K562 (cell line): ENCODE measurements around the gene RND1. TPM values are rescaled to one million over a fixed set of nuclear protein-coding genes. Genes with fewer than 3 reads are reported as not detected.

Source experiments
- BRCA1 ChIP-seq, 2 experiments: fragments of 450-650 bp in 1 of 2; sonication (generic) in 1 of 2; formaldehyde crosslinking in 1 of 2; IDR thresholded peaks; 2 replicates each; pipeline versions ENCODE4 v1.5.0 to v1.6.1; 2017 to 2020; ENCODE audit warnings: mild to moderate bottlenecking in 1 of 2, missing genetic modification reagents in 1 of 2
- BRF1 ChIP-seq: IDR thresholded peaks from 3 replicates; pipeline ENCODE4 v1.6.1; 2011; ENCODE audit warnings: borderline replicate concordance, mild to moderate bottlenecking; ENCODE audit not compliant: insufficient read length; ENCODE audit errors: extremely low read depth
- FOXP4 ChIP-seq: sonication (generic); formaldehyde crosslinking; IDR thresholded peaks from 2 replicates; pipeline ENCODE4 v1.8.0; 2022; ENCODE audit warnings: mild to moderate bottlenecking, missing genetic modification reagents, borderline replicate concordance
- HBP1 ChIP-seq: fragments of 450-650 bp; formaldehyde crosslinking; IDR thresholded peaks from 2 replicates; pipeline ENCODE4 v1.4.0; 2022; ENCODE audit warnings: missing genetic modification characterization
- NR2C1 ChIP-seq, 2 experiments: fragments of 450-650 bp; IDR thresholded peaks; 2 replicates each; pipeline ENCODE4 v1.6.1; 2017; ENCODE audit warnings: mild to moderate bottlenecking in 2 of 2, antibody characterized with exemption in 1 of 2, inconsistent platforms in 1 of 2, missing compliant biosample characterization in 1 of 2, missing genetic modification characterization in 1 of 2
- POLR2H ChIP-seq: IDR thresholded peaks from 2 replicates; pipeline ENCODE4 v1.6.1; 2016; ENCODE audit warnings: missing genetic modification characterization, low read depth, mild to moderate bottlenecking, control low read depth, missing compliant biosample characterization, moderate library complexity
- RBBP5 ChIP-seq: fragments of 200-600 bp; sonication (generic); IDR thresholded peaks from 2 replicates; pipeline ENCODE4 v1.6.1; 2012; ENCODE audit warnings: borderline replicate concordance, mild to moderate bottlenecking, low read length, control low read depth, inconsistent platforms; ENCODE audit not compliant: insufficient read depth, poor library complexity, severe bottlenecking
- ZBTB40 ChIP-seq, 2 experiments: fragments of 450-650 bp in 1 of 2; sonication (generic) in 1 of 2; formaldehyde crosslinking in 1 of 2; IDR thresholded peaks; 2 replicates each; pipeline versions ENCODE4 v1.7.1 to v1.9.0; 2016 to 2022; ENCODE audit warnings: inconsistent platforms in 1 of 2, mild to moderate bottlenecking in 1 of 2, missing genetic modification reagents in 1 of 2
- ZNF212 ChIP-seq: fragments of 450-650 bp; formaldehyde crosslinking; IDR thresholded peaks from 2 replicates; pipeline ENCODE4 v1.4.0; 2020; ENCODE audit warnings: mild to moderate bottlenecking
- polyA plus RNA-seq, 8 experiments: library from polyadenylated mRNA; depleted of rRNA in 4 of 8; stranded (reverse) in 5 of 8; unstranded in 3 of 8; fragments of >200 nt; fragmentation: Nextera tagmentation in 2 of 8; fragmentation: Illumina TruSeq in 1 of 8; extraction: Ambion mirVana in 2 of 8; extraction: Trizol in 1 of 8; gene quantifications; 2 replicates each; pipeline versions ENCODE4 v1.2.1 to v1.2.3, GENCODE V29; 2011 to 2014; ENCODE audit warnings: inconsistent platforms in 1 of 8, missing spikeins in 1 of 8
- total RNA-seq, 7 experiments: library from RNA; depleted of rRNA in 6 of 7; stranded (reverse); fragments of >200 nt in 6 of 7; fragmentation: Illumina TruSeq in 2 of 7; extraction: Trizol in 2 of 7; gene quantifications; 2 replicates each; pipeline versions ENCODE4 v1.2.1 to v1.2.3, GENCODE V29; 2011 to 2021; ENCODE audit warnings: low replicate concordance in 1 of 7

Gene RND1
- total and polyA plus RNA-seq, 9 of the 15 experiments (the other 6 are each of a cell fraction or from before 2014, with no cell fraction given) = 0.18 to 0.78 (median 0.58) TPM; not detected in 2

- TF ChIP-seq ZBTB40 (IDR thresholded peaks at IDR 0.05) (peak; percentile 62), ZBTB40 (CRISPR knock-in tag; IDR thresholded peaks at IDR 0.05) (no peak), RBBP5 (no peak), POLR2H (tag) (no peak), NR2C1 (IDR thresholded peaks at IDR 0.05) (no peak), NR2C1 (tag; IDR thresholded peaks at IDR 0.05) (no peak), BRF1 (no peak), FOXP4 (CRISPR knock-in tag) (no peak), BRCA1 (IDR thresholded peaks at IDR 0.05) (no peak), BRCA1 (CRISPR knock-in tag; IDR thresholded peaks at IDR 0.05) (no peak), HBP1 (CRISPR knock-in tag) (peak; percentile 92; the same call in 1 of the 2 replicates), ZNF212 (CRISPR knock-in tag) (no peak)
Observed at GRCh38 chr12:48815126-48816110, 50.3 kb downstream of the RND1 start (continued).
